ENCODE measurements around the gene XPR1. TPM values are rescaled to one million over a fixed set of nuclear protein-coding genes. Genes with fewer than 3 reads are reported as not detected.
"Not testable (repeated sequence)": the region's sequence is repeated elsewhere in the genome, so short reads cannot be mapped to it uniquely, and the experiment has no call there.

The XPR1 gene
- total and polyA plus RNA-seq, 8 donors: 3.4 to 25.3 (median 13.7) TPM

DNA sequence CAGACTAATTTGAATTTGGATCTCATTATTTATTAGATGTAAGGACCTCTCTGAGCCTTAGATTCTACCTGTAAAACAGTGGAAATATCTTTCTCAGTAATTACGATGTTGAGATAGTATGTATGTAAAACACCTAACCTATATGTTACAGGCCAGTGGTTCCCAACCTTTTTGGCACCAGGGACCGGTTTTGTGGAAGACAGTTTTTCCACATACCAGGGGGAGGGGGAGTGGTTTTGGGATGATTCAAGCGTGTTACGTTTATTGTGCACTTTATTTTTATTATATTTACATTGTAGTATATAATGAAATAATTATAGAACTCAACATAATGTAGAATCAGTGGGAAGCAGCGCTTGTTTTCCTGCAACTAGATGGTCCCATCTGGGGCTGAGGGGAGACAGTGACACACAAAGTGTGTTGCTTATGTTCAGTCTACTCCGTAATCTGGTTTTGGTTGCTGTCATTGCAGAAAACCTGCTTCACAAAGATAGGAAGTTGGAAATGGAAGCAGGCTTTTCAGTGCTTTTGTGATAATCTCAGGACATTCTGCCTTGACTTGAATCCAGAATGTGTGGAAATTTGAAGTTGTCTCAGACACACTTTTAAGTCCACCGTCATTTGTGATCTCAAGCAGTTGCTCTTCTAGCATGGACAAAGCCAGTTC lies 12.8 kb downstream of the XPR1 start:
- TF ChIP-seq, protein P1, sequence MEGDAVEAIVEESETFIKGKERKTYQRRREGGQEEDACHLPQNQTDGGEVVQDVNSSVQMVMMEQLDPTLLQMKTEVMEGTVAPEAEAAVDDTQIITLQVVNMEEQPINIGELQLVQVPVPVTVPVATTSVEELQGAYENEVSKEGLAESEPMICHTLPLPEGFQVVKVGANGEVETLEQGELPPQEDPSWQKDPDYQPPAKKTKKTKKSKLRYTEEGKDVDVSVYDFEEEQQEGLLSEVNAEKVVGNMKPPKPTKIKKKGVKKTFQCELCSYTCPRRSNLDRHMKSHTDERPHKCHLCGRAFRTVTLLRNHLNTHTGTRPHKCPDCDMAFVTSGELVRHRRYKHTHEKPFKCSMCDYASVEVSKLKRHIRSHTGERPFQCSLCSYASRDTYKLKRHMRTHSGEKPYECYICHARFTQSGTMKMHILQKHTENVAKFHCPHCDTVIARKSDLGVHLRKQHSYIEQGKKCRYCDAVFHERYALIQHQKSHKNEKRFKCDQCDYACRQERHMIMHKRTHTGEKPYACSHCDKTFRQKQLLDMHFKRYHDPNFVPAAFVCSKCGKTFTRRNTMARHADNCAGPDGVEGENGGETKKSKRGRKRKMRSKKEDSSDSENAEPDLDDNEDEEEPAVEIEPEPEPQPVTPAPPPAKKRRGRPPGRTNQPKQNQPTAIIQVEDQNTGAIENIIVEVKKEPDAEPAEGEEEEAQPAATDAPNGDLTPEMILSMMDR (IDR thresholded peaks at IDR 0.05): no peak
- Histone ChIP-seq H3K27me3 (no peaks in the 10 kb centered on the region), H3K4me1 (peaks cover 12 to 33% (median 26%) of the 10 kb centered on the region in 3 donors), H3K27ac (no peak overlapping the region), H3K4me3 (no peak overlapping the region), H3K9me3 (no peaks in the 10 kb centered on the region), H3K36me3 (no peaks in the 10 kb centered on the region)
- ATAC-seq (no peak), FAIRE-seq (no peak), DNase-seq (no peak)
- intact Hi-C loops (cut with DNase I): loop anchor here in 1 of 3 donors (10.0 kb wide), 1 partner anchor 110 kb away; no protein-coding TSS in a partner anchor
- 80 to 86% methylated on average over 7 of the region's 7 CpGs for WGBS, 2 donors

DNA sequence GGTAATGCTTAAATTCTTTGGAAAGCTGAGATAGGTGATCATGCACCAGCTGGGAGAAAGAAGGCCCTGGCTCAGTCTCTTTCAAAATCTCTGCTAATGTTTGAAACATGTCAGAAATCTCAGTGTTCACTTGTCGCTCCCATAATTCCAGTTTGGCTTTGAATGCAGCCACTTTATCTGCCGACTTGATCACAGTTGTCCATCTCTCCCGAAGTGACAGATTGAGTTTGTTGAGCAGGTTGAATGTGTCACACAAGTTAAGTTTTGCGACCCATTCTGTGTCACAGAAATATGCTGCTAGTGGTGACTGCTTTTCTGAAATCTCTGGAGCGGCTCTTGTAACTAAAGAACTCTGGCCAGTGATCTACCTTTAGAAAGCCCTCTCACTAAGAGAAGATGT lies 13.4 kb downstream of the XPR1 start:
- WGBS, 2 donors: 60 to 64% methylated on average over 5 of the region's 5 CpGs
- H3K4me3 ChIP-seq, DNase-seq, FAIRE-seq, H3K36me3 ChIP-seq, H3K27ac ChIP-seq, H3K27me3 ChIP-seq, H3K9me3 ChIP-seq, ATAC-seq: not testable (repeated sequence)
- peaks cover 12 to 29% (median 26%) of the 10 kb centered on the region in 3 donors for H3K4me1 ChIP-seq
- intact Hi-C loops (cut with DNase I): loop anchor here in 1 of 3 donors (10.0 kb wide), 1 partner anchor 110 kb away; no protein-coding TSS in a partner anchor

DNA sequence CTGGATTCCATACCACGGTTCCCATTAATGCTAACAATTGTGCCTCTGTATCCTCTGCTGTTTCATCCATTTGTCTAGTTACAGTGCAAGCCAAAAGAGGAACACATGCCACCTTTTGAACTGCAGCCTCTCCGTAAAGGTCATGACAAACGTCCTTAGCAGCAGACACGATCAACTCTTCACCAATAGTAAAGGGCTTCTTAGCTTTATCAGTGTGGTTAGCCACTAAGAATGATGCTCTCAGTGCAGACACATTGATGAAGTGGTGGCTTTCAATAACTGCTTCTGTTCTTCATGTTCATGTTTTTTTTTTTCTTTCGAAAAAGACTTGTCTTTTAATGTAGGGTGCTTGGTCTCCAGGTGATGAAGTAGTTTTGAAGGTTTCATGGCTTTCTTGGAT lies 14.3 kb downstream of the XPR1 start:
- FAIRE-seq (no peak), ATAC-seq (no peak)

DNA sequence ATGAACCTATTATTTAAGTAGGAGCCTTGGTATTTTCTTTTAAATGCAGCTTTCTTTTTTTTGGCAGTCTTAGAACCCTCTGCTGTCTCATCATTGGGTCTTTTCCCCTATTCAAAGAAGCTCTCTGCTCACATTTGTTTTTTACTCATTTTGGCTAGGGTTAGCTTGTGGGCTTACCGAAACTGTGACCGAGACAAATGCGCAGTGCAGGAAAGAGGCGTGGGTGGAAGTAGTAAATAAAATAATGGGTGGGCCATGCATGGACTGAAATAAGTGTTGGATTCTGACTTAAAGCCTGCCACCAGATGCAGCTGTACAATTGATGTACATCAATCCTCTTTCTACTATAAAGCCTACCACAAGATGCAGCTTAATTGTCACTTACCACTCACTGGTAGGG lies 14.7 kb downstream of the XPR1 start:
- no peak for FAIRE-seq
- TF ChIP-seq, protein P1 (IDR thresholded peaks at IDR 0.05): no peak
- peaks cover 5 to 17% (median 17%) of the 10 kb centered on the region in 3 donors for H3K4me1 ChIP-seq
- H3K36me3 ChIP-seq: no peaks in the 10 kb centered on the region
- no peaks in the 10 kb centered on the region for H3K9me3 ChIP-seq
- no peak overlapping the region for H3K4me3 ChIP-seq
- no peak overlapping the region for H3K27ac ChIP-seq
- DNase-seq: no peak
- no peaks in the 10 kb centered on the region for H3K27me3 ChIP-seq
- 92 to 95% methylated on average over 4 of the region's 4 CpGs for whole genome bisulfite sequencing, 2 donors
- intact Hi-C loops (cut with DNase I): loop anchor here in 1 of 3 donors (10.0 kb wide), 1 partner anchor 112 kb away; no protein-coding TSS in a partner anchor
- no peak for ATAC-seq

More for the DNA sequence above, 14.3 kb downstream of the XPR1 start:
- H3K36me3 ChIP-seq: no peaks in the 10 kb centered on the region
- TF ChIP-seq, protein P1 (IDR thresholded peaks at IDR 0.05): no peak
- DNase-seq: no peak
- H3K4me3 ChIP-seq: no peak overlapping the region
- intact Hi-C loops (cut with DNase I): loop anchor here in 1 of 3 donors (10.0 kb wide), 1 partner anchor 111 kb away; no protein-coding TSS in a partner anchor
- no peak overlapping the region for H3K27ac ChIP-seq
- 75 to 78% methylated on average over 5 of the region's 5 CpGs for WGBS, 2 donors
- H3K4me1 ChIP-seq: peaks cover 9 to 22% (median 21%) of the 10 kb centered on the region in 3 donors
- no peaks in the 10 kb centered on the region for H3K27me3 ChIP-seq
- no peaks in the 10 kb centered on the region for H3K9me3 ChIP-seq

DNA sequence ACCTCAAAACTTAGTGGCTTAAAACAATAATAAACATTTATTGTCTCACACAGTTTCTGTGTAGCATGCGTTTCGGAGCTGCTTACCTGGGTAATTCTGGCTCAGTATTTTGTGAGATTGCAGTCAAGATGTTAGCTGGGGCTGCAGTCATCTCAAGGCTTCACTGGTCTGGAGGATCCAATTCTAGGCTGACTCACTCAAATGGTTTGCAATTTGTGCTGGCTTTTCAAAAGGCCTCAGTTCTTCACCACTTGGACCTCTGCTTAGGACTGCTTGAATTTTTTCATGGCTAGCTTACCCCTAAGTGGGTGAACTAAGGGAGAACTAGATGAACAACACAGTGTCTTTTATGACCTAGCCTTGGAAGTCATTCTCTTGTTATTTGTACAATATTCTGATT lies 21.0 kb downstream of the XPR1 start:
- TF ChIP-seq, protein P1 (IDR thresholded peaks at IDR 0.05): no peak
- intact Hi-C loops (cut with DNase I): no loop called here
- no peak for DNase-seq
- ATAC-seq: no peak
- no peak for FAIRE-seq
- no peak overlapping the region for H3K4me3 ChIP-seq
- no peaks in the 10 kb centered on the region for H3K27me3 ChIP-seq
- no peaks in the 10 kb centered on the region for H3K4me1 ChIP-seq
- WGBS, 2 donors: 98% methylated on average over 2 of the region's 2 CpGs
- H3K27ac ChIP-seq: no peak overlapping the region
- no peaks in the 10 kb centered on the region for H3K9me3 ChIP-seq
- H3K36me3 ChIP-seq: no peaks in the 10 kb centered on the region

Data from pancreas (tissue), 10 donors.